Loucy (cell line): ENCODE measurements around the gene LCN12.

Experiments used
- H2AFZ ChIP-seq: fragments of 200-600 bp; sonication (generic); 2 replicates; pipeline ENCODE4 v1.6.0; 2016; ENCODE audit warnings: antibody characterized with exemption, mild to moderate bottlenecking, low read length, moderate library complexity
- H3F3A ChIP-seq: fragments of 200-600 bp; 2 replicates; pipeline ENCODE4 v1.6.0; 2016; ENCODE audit warnings: antibody characterized with exemption, low read depth, mild to moderate bottlenecking
- H3K27me3 ChIP-seq: fragments of 200-600 bp; sonication (generic); 2 replicates; pipeline ENCODE4 v1.6.1; 2014; ENCODE audit warnings: low read length, mild to moderate bottlenecking; ENCODE audit not compliant: insufficient read depth, poor library complexity, severe bottlenecking
- H3K36me3 ChIP-seq: fragments of 200-600 bp; sonication (generic); 2 replicates; pipeline ENCODE4 v1.6.1; 2016; ENCODE audit warnings: low read length; ENCODE audit not compliant: insufficient read depth
- H3K4me1 ChIP-seq: fragments of 200-600 bp; sonication (generic); 2 replicates; pipeline ENCODE4 v1.5.1; 2014; ENCODE audit warnings: low read length, mild to moderate bottlenecking; ENCODE audit not compliant: insufficient read depth, poor library complexity, severe bottlenecking
- H3K4me2 ChIP-seq: fragments of 200-600 bp; sonication (generic); 2 replicates; pipeline ENCODE4 v1.6.0; 2014; ENCODE audit warnings: antibody characterized with exemption, low read length, low read depth, mild to moderate bottlenecking; ENCODE audit not compliant: poor library complexity, severe bottlenecking
- H3K4me3 ChIP-seq: fragments of 200-600 bp; sonication (generic); 2 replicates; pipeline ENCODE4 v1.5.1; 2014; ENCODE audit warnings: low read length, mild to moderate bottlenecking, mixed read lengths; ENCODE audit not compliant: poor library complexity, severe bottlenecking
- H3K79me2 ChIP-seq: fragments of 200-600 bp; sonication (generic); 2 replicates; pipeline ENCODE4 v1.6.1; 2014; ENCODE audit warnings: low read length; ENCODE audit not compliant: insufficient read depth
- H3K9ac ChIP-seq: fragments of 200-600 bp; sonication (generic); 2 replicates; pipeline ENCODE4 v1.6.0; 2014; ENCODE audit warnings: mild to moderate bottlenecking, low read depth, low read length, moderate library complexity; ENCODE audit not compliant: poor library complexity, severe bottlenecking
- H3K9me2 ChIP-seq: fragments of 200-600 bp; sonication (generic); replicated peaks from 2 replicates; pipeline ENCODE4 v1.6.1; 2016; ENCODE audit warnings: low read depth, low read length, mixed read lengths
- H3K9me3 ChIP-seq: fragments of 200-600 bp; sonication (generic); 2 replicates; pipeline ENCODE4 v1.6.1; 2014; ENCODE audit warnings: mild to moderate bottlenecking, antibody characterized with exemption, low read length, low read depth; ENCODE audit not compliant: insufficient read depth
- H4K20me1 ChIP-seq: fragments of 200-600 bp; sonication (generic); 2 replicates; pipeline ENCODE4 v1.6.0; 2014; ENCODE audit warnings: antibody characterized with exemption, low read length, mild to moderate bottlenecking; ENCODE audit not compliant: insufficient read depth, poor library complexity, severe bottlenecking
- EZH2phosphoT487 ChIP-seq: fragments of 200-600 bp; IDR thresholded peaks from 2 replicates; pipeline ENCODE4 v1.6.1; 2018; ENCODE audit warnings: antibody characterized with exemption, mild to moderate bottlenecking, moderate library complexity, borderline replicate concordance
- TF ChIP-seq, protein P1 (sequence below): fragments of 200-600 bp; sonication (generic); conservative IDR thresholded peaks from 2 replicates; pipeline ENCODE4 v1.5.1; 2014; ENCODE audit warnings: mild to moderate bottlenecking, antibody characterized with exemption, low read length

The LCN12 gene

DNA sequence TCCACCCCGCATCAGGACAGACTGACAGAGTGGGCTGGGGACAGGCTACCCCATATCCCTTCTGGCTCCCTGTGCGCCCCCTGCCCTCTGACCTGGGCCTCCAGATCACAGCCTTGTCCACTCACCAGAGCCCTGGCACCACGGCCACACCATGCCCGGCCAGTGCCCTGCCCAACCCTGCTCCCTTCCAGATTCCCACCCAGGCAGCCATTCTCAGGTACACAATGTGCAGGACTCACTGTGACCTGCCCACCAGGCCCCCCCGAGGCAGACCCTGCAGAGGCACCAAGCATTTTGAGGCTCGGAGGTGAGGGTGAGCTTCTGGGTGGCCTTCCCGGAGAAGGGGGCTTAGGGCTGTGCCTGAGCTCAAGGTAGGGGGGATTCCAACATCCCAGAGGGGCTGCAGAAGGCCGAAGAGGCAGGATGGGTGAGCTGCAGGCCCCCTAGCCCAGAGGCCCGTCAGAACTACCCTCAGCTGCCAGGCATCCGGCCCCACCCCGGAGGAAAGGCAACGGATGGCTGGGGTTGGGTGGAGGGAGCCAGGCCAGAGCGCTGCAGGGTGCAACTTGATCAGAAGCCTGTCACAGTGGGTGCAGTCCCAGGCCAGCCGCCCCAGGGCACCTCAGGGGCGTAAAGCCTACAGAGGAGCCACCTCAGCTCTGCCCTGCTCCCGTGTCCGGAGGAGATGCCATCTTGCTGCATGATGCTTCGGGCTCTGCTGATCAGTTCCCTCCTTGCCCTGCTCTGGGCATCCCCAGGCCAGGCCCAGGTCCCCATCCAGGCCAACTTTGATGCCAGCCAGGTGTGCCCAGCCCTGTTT lies 30.4 kb downstream of the LCN12 start, which contains the start of gene LCNL1:
Gene LCNL1, plus strand, starts transcription at position 762 of the 820 bp plus-strand sequence. CDS start 594 bp downstream, outside the sequence.
- no peak within 1 kb of the TSS for H3K9ac ChIP-seq
- no peak within 1 kb of the TSS for H2AFZ ChIP-seq
- H4K20me1 ChIP-seq, result no peaks in the 10 kb centered on the region
- no peaks in the 10 kb centered on the region for H3K36me3 ChIP-seq
- no peaks in the 10 kb centered on the region for H3K27me3 ChIP-seq
- no peaks in the 10 kb centered on the region for H3K9me3 ChIP-seq
- no peaks in the 10 kb centered on the region for H3K9me2 ChIP-seq
- TF ChIP-seq, protein P1, sequence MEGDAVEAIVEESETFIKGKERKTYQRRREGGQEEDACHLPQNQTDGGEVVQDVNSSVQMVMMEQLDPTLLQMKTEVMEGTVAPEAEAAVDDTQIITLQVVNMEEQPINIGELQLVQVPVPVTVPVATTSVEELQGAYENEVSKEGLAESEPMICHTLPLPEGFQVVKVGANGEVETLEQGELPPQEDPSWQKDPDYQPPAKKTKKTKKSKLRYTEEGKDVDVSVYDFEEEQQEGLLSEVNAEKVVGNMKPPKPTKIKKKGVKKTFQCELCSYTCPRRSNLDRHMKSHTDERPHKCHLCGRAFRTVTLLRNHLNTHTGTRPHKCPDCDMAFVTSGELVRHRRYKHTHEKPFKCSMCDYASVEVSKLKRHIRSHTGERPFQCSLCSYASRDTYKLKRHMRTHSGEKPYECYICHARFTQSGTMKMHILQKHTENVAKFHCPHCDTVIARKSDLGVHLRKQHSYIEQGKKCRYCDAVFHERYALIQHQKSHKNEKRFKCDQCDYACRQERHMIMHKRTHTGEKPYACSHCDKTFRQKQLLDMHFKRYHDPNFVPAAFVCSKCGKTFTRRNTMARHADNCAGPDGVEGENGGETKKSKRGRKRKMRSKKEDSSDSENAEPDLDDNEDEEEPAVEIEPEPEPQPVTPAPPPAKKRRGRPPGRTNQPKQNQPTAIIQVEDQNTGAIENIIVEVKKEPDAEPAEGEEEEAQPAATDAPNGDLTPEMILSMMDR, result no peak
- TF ChIP-seq EZH2phosphoT487, result no peak
- H3F3A ChIP-seq, result no peaks in the 10 kb centered on the region
- no peak within 1 kb of the TSS for H3K4me3 ChIP-seq
- H3K79me2 ChIP-seq, result no peaks in the 10 kb centered on the region
- H3K4me2 ChIP-seq, result no peak within 1 kb of the TSS
- H3K4me1 ChIP-seq, result no peaks in the 10 kb centered on the region

DNA sequence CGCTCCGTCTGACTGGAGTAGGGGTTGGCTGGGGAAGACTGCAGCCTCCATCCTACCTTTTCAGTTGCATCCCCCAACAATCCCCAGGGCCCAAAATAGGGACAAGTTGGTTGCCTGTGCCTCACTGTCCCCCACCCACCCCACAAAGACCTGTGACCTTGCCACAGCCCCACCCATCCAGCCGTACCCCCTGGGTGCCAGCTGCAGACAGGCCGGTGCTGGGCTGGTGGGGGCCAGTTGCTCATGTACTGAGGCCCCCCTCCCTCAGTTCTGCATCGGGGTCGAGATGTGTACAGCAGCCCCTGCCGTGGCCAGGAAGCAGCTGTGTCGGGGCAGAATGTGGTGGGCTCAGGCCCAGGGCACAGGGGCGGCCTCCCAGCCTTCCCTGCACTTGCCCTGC lies 31.1 kb downstream of the LCN12 start:
- Histone ChIP-seq H3K9me3 (no peaks in the 10 kb centered on the region), H2AFZ (no peak overlapping the region), H3K4me1 (no peaks in the 10 kb centered on the region), H4K20me1 (no peaks in the 10 kb centered on the region), H3K9me2 (no peaks in the 10 kb centered on the region), H3F3A (no peaks in the 10 kb centered on the region), H3K79me2 (no peaks in the 10 kb centered on the region), H3K27me3 (no peaks in the 10 kb centered on the region), H3K9ac (no peak overlapping the region), H3K4me3 (no peak overlapping the region), H3K36me3 (no peaks in the 10 kb centered on the region), H3K4me2 (no peak overlapping the region)
- TF ChIP-seq, protein P1, result no peak
- TF ChIP-seq EZH2phosphoT487, result no peak

DNA sequence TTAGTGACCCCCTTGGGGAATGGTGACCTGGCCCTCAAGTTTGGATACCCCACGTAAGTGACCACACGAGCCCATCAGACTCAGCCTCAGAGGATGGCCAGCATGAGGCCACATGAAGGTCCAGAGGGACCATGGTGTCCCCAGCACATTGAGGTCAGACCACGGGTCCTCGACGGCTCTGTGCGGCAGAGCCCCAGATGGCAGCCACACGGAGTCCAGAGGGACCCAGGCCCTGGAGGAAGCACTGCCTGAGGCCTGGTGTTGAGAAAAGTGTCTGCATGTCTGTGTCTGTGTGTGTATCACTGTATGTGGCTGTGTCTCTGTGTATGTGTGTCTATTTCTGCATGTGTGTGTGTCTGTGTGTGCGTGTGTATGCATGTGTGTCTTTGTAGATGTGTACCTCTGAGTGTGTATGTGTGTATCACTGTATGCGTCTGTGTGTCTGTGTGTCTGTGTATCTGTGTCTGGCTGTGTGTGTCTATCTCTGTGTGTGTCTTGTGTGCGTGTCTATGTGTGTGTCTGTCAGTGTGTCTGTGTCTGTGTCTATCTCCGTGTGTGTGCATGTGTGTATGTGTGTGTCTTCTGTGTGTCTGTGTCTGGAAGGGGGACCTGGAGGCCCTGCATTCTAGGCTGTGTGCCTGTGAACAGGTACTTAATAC lies 31.7 kb downstream of the LCN12 start:
- H3F3A ChIP-seq, result no peaks in the 10 kb centered on the region
- H4K20me1 ChIP-seq, result no peaks in the 10 kb centered on the region
- TF ChIP-seq, protein P1, result no peak
- TF ChIP-seq EZH2phosphoT487, result no peak
- no peak overlapping the region for H2AFZ ChIP-seq
- H3K9me2 ChIP-seq, result no peaks in the 10 kb centered on the region
- H3K4me2 ChIP-seq, result no peak overlapping the region
- no peaks in the 10 kb centered on the region for H3K27me3 ChIP-seq
- H3K9ac ChIP-seq, result no peak overlapping the region
- no peaks in the 10 kb centered on the region for H3K9me3 ChIP-seq
- no peak overlapping the region for H3K4me3 ChIP-seq
- no peaks in the 10 kb centered on the region for H3K79me2 ChIP-seq
- no peaks in the 10 kb centered on the region for H3K4me1 ChIP-seq
- no peaks in the 10 kb centered on the region for H3K36me3 ChIP-seq
